Raji (cell line): Measurements from ENCODE around the gene HERC3.

Source experiments
- POLR2A ChIP-seq: IDR thresholded peaks from 2 replicates; pipeline ENCODE4 v1.6.1; 2011; ENCODE audit warnings: low read depth, low read length, control low read depth; ENCODE audit not compliant: insufficient read depth

The HERC3 gene

DNA sequence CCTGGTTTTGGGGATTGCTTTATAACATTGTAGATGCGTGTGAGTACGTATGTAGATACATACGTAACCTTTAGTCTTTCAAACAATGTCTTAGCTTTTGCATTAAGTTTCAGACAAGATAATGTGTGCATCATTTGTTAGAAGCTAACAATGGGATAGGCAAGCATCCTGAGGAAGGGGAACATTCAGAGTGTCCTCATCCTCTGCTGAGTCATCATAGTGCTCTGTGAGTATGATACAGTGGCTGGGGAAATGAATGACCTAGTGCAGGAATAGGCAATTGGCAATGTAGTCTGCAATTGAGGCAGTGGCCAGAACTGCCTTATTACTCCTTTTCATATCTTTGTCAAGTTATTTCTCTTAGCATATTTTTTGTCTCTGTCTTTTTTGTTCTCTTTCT lies 98.1 kb downstream of the HERC3 start:
- no peak for TF ChIP-seq POLR2A

DNA sequence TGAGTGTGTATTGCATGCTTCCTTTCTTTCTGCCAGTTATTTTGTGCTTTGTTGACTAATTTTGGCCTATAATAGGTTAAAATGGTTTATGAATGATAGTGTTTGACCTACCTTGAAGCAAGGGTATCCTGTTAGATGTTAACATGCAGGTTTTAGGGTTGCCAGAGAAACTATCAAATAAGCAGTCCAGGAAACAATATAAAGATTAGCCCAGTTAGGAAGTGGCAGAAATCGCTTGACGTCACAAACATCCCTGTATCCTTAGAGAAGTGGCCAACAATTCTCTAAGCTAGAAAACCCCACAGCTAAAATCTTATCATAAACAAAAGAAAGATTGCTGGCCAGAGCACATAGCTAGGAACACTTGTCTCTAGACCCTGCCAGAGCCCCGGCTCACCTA lies 101.5 kb downstream of the HERC3 start:
- TF ChIP-seq POLR2A, result no peak

DNA sequence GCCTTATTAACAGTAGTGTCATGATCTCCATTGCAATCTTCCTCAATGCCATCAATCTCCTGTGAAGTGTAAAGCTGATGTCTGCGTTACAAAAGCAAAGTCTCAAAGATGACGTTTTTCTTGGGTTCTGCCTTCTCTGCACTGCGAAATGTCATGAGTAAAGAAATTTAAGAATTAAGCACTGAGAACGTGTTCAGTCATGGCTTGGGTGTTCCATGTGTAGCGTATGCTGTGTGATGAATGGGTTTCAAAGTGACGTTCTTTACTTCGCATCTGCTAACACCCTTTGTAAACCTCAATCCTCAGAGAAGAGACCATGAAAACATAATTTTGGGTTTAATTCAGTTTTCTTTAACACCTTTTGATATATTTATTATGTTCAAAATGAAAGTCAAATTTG lies 104.3 kb downstream of the HERC3 start:
- no peak for TF ChIP-seq POLR2A

DNA sequence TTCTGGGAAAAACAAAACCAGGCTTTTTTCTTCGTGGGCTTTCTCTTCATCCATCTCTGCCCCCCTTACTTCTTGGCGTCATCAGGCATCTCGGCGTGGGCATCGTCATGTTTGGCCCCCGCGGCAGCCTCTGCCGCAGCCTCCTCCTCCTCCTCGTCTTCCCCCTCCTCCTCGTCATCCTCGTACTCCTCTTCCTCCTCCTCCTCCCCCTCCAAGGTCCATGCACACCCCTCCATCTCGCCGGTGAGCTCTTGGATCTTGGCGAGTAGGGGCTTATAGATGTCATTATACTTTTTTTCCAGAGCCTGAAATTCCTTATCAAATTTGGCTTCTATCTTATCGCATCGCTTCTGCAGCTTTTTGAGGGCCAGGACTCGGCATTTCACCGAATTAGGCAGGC lies 104.9 kb downstream of the HERC3 start:
- TF ChIP-seq POLR2A, result no peak

DNA sequence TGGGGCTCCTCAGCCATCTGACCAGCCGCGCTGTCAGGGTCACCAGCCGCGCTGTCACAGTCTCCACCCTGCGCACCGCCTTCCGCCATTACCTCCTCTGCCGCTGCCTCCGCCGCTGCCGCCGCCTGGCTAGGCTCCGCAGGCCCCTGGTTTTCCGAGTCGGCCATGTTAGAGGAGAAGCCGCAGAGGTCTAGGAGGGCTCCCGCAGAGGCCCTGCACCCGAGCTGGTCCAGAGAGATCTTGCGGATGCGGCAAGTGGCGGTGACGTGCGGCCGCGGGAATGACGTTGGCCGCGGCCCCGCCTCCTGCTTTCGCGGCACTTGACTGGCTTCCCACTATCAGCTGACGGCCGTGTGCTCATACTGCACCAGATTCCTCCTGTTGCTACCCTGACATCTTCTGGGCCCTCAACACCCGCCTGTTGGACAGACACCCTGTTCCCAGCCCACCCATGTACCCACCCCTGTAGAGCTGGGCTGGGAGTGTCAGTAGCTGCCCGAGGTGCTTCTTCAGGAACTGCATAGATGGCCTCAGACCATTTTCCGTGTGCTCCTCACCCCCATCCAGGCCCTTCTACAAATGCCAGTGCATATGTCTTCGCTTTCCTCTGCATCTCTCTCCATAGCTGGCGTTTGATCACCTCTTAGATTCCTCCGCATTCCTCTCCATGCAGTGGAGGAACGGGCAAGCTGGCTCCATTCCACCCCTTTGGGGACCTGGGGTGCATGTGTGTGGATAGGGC lies 105.5 kb downstream of the HERC3 start, which contains the start of gene NAP1L5:
Gene NAP1L5 (minus strand): TSS at position 242 of the 742 bp plus-strand sequence. CDS start 75 bp downstream, at position 167.
- no peak for TF ChIP-seq POLR2A

DNA sequence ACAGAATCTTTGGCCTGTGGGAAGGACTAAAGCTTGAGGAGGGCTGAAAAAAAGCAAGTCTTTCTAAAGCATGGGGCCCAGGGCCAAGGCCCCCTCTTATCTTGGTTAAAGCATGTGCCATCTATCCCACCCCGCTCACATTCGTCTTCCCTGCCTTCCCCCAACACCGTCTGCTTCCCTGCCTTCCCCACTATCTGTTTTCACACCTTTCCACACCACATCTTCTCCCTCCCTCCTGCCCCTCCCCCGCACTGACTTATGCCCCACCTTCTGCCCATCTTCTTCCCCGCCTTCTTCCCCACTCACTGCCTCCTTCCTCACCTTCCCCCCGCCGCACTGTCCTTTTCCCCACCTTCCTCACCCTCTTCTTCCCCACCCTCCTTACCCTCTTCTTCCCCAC lies 106.2 kb downstream of the HERC3 start:
- TF ChIP-seq POLR2A, result no peak

DNA sequence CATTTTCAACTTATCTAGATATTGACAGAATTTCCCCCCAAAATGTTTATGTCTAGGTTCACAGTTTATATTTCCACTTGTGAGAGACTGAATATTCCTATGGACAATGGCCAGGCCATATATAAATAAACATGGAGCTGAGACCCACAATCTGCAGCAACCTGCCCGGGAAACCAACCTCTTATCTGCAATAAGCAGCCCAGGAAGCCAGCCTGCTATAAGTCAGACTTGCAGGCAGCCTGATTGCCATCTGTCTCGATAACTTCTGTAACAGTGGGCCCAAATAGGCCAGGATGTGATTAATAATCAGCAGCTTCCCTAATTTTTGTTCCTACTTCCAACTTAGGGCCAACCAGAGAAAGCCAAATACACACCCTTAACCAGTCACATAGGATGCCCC lies 110.5 kb downstream of the HERC3 start:
- TF ChIP-seq POLR2A, result no peak

DNA sequence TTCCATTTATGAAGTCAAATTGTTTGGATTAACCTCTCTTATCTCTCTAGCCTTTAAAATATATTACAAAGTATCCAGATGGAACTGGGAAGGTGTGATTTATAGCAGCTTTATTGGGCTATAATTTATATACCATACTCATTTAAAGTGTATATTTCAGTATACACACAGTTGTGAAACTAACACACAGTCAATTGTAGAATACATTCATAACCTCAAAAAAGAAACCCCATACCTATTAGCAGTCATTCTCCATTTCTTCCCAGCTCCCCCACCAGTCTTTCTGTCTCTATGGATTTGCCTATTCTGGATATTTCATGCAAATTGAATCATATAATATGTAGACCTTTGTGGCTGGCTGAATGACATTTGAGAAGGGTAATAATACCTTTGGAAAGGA lies 112.9 kb downstream of the HERC3 start:
- no peak for TF ChIP-seq POLR2A

DNA sequence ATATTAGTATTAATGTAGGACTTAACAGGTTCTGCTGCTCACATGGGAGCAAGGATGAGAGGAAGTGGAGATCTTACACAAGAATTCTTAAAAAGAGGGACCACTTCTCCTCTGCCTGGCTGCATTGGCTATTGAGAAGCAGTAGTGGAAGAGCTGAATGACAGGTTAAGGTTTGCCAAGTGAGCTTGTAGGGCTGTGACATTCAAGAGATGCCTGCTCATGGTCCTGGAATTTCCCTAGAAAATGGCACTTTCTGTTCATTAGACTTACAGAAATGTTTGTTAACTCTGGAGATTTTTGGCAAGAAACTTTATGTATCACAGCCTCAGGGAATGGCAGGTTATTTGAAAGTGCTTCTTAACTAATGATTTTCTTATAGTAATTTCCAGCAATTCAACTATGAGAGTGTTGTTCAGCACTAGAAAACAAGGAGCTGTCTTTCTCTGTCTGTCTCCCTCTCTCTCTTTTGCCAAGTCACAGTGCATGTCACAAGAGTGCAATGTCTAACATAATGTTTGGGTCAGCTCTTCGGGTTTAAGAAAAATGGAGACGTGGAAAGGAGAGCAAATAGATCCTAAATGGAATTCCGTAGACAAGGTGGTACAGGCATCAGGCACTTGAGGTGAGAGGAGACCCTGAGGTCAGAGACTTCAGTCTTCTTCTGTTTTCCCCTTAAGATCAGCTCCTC lies 113.7 kb downstream of the HERC3 start:
- TF ChIP-seq POLR2A, result no peak

DNA sequence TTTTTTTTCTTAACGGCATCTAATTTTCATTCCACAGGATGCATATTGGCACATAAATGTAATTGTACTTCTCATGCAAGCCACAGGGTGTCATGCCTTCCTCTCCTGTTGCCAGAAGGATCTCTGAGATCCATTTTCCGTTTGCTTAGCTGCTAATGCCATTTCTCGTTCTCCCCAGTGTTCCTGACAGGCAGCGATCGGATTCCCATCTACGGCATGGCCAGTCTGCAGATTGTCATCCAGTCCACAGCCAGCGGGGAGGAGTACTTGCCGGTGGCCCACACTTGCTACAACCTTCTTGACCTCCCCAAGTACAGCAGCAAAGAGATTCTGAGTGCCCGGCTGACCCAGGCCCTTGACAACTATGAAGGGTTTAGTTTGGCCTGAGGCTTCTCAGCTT lies 114.3 kb downstream of the HERC3 start:
- TF ChIP-seq POLR2A, result no peak

DNA sequence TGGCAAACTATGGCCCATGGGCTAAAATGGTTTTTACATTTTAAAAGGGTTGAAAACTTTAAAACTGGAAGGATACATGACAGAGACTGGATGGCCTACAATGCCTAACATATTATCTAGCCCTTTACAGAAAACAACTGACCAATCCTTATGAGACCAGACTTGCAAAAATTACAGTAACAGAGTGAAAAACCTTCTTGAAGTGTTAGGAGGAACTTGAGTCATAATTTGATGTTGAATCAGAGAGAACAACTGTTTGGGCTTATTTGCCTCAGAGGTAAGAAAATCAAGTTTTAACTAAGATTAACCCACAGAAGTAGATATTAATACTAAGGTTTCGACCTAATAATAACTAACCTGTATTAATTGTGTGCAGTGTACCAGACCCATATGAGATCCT lies 117.7 kb downstream of the HERC3 start:
- no peak for TF ChIP-seq POLR2A

DNA sequence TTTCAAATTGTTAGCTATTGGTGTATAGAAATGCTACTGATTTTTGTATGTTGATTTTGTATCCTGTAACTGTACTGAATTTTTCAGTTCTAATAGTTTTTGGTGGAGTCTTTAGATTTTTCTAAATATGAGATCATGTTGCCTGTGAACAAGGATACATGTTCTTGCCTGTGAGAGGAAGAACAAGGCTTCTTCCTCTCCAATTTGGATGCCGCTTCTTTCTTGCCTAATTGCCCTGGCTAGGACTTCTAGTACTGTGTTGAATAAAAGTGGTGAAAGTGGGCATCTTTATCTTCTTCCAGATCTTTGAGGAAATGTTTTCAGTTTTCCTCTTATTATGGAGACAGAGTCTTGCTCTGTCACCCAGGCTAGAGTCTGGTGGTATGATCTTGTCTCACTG lies 121.5 kb downstream of the HERC3 start:
- TF ChIP-seq POLR2A, result no peak

DNA sequence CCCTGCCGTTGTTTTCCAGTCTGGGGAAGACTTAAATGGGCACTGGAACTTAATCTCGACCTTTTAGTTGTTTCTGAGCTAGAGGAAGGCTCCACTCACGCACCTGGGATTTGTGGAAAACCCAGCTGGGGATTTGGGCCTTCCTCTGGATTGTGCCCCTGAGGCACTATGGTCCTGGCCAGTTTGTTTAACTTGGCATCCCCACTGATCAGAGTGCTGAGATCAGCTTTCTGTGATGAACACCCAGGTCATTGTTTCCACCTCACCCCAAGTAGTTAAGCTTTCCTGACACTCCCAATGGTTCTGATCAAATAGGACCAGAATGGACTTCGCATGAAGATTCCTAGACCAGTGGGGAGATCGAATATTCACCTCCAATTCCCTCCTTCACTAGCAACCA lies 125.8 kb downstream of the HERC3 start:
- TF ChIP-seq POLR2A, result no peak

DNA sequence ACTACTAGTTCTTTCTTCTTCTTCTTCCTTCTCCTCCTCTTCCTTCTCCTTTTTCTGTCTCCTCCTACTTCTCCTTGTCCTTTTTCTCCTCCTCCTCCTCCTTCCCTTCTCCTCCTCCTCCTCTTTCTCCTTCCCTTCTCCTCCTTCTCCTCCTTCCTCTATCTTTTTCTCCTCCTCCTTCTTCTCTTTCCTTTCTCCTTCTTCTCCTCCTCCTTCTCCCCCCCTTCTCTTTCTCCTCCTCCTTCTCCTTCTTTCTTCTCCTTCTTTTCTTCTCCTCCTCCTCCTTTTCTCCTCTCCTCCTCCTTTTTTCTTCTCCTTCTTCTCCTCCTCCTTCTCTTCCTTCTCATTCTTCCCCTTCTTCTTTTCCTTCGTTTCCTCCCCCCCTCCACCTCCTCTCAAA lies 127.1 kb downstream of the HERC3 start:
- TF ChIP-seq POLR2A, result no peak

DNA sequence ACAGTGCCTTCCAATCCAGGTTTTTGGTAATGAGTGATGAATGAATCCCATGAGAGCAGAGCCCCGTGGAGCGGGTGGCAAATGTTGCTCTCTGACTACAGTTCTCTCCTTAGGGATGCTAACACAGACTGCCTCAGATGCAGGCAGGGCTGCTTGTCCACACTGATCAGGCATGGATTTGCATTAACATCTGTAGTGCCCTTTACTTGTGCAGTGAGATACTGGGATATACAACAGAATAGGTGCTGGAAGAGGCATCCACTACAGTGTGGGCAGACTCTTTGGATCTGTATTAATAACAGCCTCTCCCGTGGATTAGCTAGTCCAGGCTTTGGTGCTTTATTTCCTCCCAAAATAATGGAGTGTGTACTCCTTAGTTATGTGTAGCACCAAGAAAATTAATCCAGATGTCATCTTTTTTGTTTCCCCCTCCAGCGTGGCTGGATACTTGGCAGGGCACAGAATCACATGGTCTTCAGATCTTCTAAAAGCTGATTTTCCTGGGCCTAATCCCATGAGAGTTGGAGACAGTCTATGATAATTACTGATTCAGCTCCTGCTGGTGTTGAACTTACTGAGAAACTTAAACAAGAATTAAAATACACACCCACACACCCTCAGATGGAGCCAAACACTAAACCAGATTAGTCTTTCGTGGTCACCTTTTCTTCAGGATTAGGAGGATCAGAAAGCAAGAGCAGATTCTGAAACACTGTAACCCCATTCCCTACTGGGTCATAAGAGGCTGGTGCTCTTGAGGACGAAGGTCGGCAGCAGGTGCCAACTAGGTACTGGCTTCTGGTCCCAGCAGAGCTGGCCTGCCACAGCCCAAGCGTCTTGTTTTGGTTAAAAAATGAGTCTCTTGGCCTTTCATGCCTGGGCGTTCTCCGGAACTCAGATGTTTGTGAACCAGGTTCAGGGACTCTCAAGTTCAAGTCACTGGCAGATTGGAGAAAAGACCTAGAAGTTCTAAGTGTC lies 128.5 kb downstream of the HERC3 start:
- TF ChIP-seq POLR2A, result no peak

DNA sequence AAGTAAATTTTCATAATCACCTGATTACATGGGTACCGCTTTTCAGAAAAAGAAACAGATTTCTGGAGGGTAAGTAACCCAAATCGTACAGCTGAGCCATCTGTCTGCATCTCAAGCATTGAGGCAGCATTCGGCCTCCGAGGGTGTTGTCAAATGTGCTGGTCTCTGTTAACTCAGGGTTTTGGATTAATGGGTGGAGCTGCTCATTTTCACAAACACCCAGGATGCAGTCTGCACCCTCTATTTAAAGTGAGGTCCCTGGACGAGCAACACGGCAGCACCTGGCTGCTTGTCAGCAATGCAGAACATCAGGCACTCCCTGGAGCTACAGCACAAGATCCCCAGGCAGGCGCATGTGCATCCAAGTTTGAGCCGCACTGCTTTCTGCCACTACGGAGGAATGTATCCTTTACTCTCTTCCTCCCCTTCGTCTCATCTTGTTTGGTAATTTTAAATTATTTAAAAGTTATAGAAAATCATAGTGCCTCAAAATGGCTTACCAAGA lies 130.0 kb downstream of the HERC3 start:
- no peak for TF ChIP-seq POLR2A

DNA sequence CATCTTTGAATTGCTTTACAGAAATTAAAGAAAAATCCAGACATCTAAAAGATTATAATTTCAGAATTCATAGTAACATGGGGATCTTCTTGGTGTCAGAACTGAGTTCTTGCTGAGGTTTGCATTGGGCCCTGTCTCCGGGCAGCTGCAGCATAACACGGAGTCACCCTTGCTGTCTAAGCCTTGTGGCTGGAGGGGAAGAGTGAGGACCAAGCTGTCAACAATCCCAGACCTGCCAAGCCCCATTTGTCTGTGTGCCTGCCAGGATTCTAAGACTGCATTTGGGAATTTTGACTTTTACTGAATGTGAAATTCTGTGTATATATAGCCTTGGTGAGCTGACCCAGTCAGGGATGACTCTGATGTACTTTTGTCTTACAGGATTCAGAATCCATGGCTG lies 130.5 kb downstream of the HERC3 start:
- no peak for TF ChIP-seq POLR2A
